Chondrocyte (in vitro differentiated cells): ENCODE measurements around the gene GTF2H4. TPM values are rescaled to one million over a fixed set of nuclear protein-coding genes. Genes with fewer than 3 reads are reported as not detected.

Source experiments
- DNase-seq: peaks from one replicate; pipeline ENCODE4 v3.0.0; 2021; ENCODE audit warnings: mixed read lengths, low spot score
- H3K27ac Mint-ChIP-seq: one replicate; pipeline ENCODE4 v1.8.0; 2021; ENCODE audit warnings: mild to moderate bottlenecking, moderate library complexity, mixed read lengths; ENCODE audit not compliant: unreplicated experiment
- H3K27me3 Mint-ChIP-seq: 2 replicates; pipeline ENCODE4 v1.8.0; 2021; ENCODE audit warnings: low read depth, mixed read lengths
- H3K36me3 Mint-ChIP-seq: 2 replicates; pipeline ENCODE4 v1.8.0; 2021; ENCODE audit warnings: low read depth, mixed read lengths
- H3K4me1 Mint-ChIP-seq: 2 replicates; pipeline ENCODE4 v1.8.0; 2021; ENCODE audit warnings: low read depth, mild to moderate bottlenecking, mixed read lengths
- H3K4me3 Mint-ChIP-seq: one replicate; pipeline ENCODE4 v1.8.0; 2021; ENCODE audit warnings: mild to moderate bottlenecking, moderate library complexity, mixed read lengths; ENCODE audit not compliant: unreplicated experiment
- H3K9me3 Mint-ChIP-seq: 2 replicates; pipeline ENCODE4 v1.8.0; 2021; ENCODE audit warnings: low read depth, mixed read lengths
- CTCF ChIP-seq: fragments of 200-600 bp; sonication (generic); IDR thresholded peaks from 2 replicates; pipeline ENCODE4 v1.5.0; 2021; ENCODE audit warnings: antibody characterized with exemption, mild to moderate bottlenecking, moderate library complexity
- total RNA-seq: library from RNA; stranded (reverse); gene quantifications from 3 replicates; pipeline ENCODE4 v1.2.1, GENCODE V29; 2021

The GTF2H4 gene
- total RNA-seq, 1 donor from 2014 or later: 39.5 TPM

- peak overlapping the region; percentile 52 for H3K27ac Mint-ChIP-seq
- no peak for DNase-seq
- no peaks in the 10 kb centered on the region for H3K9me3 Mint-ChIP-seq
- no peak for TF ChIP-seq CTCF
- H3K4me3 Mint-ChIP-seq: peak overlapping the region; percentile 7
- H3K36me3 Mint-ChIP-seq: peaks cover 21% of the 10 kb centered on the region
- peaks cover 56% of the 10 kb centered on the region for H3K4me1 Mint-ChIP-seq
- H3K27me3 Mint-ChIP-seq: no peaks in the 10 kb centered on the region
Measured at GRCh38 chr6:30887901-30888815, 19.8 kb upstream of the GTF2H4 start.

GRCh38 chr6:30888816-30889495, 19.1 kb upstream of the GTF2H4 start:
- Mint-ChIP-seq H3K27ac (peak overlapping the region; percentile 52), H3K27me3 (no peaks in the 10 kb centered on the region), H3K36me3 (peaks cover 21% of the 10 kb centered on the region), H3K4me3 (no peak overlapping the region), H3K9me3 (no peaks in the 10 kb centered on the region), H3K4me1 (peaks cover 49% of the 10 kb centered on the region)
- DNase-seq: no peak
- no peak for TF ChIP-seq CTCF

GRCh38 chr6:30889496-30889885, 18.5 kb upstream of the GTF2H4 start:
- DNase-seq: no peak
- H3K36me3 Mint-ChIP-seq: peaks cover 24% of the 10 kb centered on the region
- H3K9me3 Mint-ChIP-seq: no peaks in the 10 kb centered on the region
- no peak overlapping the region for H3K4me3 Mint-ChIP-seq
- no peak for TF ChIP-seq CTCF
- no peak overlapping the region for H3K27ac Mint-ChIP-seq
- H3K4me1 Mint-ChIP-seq: peaks cover 49% of the 10 kb centered on the region
- H3K27me3 Mint-ChIP-seq: no peaks in the 10 kb centered on the region

GRCh38 chr6:30889921-30890645, 17.9 kb upstream of the GTF2H4 start:
- Mint-ChIP-seq H3K27me3 (no peaks in the 10 kb centered on the region), H3K27ac (no peak overlapping the region), H3K36me3 (peaks cover 30% of the 10 kb centered on the region), H3K4me1 (peaks cover 49% of the 10 kb centered on the region), H3K9me3 (no peaks in the 10 kb centered on the region), H3K4me3 (no peak overlapping the region)
- TF ChIP-seq CTCF: no peak
- DNase-seq: no peak
